Erythroblast (primary cell): ENCODE results near the gene KCND3.

Experiments used
- GATA1 ChIP-seq: IDR thresholded peaks from 2 replicates; pipeline ENCODE4 v1.6.1; 2011; ENCODE audit warnings: low read depth, mild to moderate bottlenecking, control low read depth, low read length, moderate library complexity
- POLR2A ChIP-seq: IDR thresholded peaks from 2 replicates; pipeline ENCODE4 v1.6.1; 2011; ENCODE audit warnings: mild to moderate bottlenecking, low read length

- TF ChIP-seq GATA1: no peak
- TF ChIP-seq POLR2A: no peak
These were observed 12.1 kb downstream of the KCND3 start for GRCh38 chr1:111977378-111977777.
